Smooth muscle cell (in vitro differentiated cells): Measurements from ENCODE around the gene GPHA2. TPM values are rescaled to one million over a fixed set of nuclear protein-coding genes. Genes with fewer than 3 reads are reported as not detected.

Experiments used
- DNase-seq: peaks from one replicate; lab custom pipeline; 2025; ENCODE audit not compliant: unreplicated experiment; lab: John Stamatoyannopoulos, UW
- H2AFZ ChIP-seq: fragments of 200-600 bp; sonication (generic); 2 replicates; pipeline ENCODE4 v1.6.0; 2016; ENCODE audit warnings: antibody characterized with exemption, low read depth, mild to moderate bottlenecking
- H3F3A ChIP-seq: fragments of 200-600 bp; sonication (generic); 2 replicates; pipeline ENCODE4 v1.6.0; 2017; ENCODE audit warnings: antibody characterized with exemption, low read depth
- H3K27ac ChIP-seq: fragments of 200-600 bp; sonication (generic); 2 replicates; pipeline ENCODE4 v1.5.1; 2016; ENCODE audit warnings: low read depth, mild to moderate bottlenecking
- H3K27me3 ChIP-seq: fragments of 200-600 bp; sonication (generic); 2 replicates; pipeline ENCODE4 v1.6.1; 2016; ENCODE audit warnings: low read depth, mild to moderate bottlenecking
- H3K36me3 ChIP-seq: fragments of 200-600 bp; sonication (generic); 2 replicates; pipeline ENCODE4 v1.5.1; 2016; ENCODE audit warnings: low read depth
- H3K4me1 ChIP-seq: fragments of 200-600 bp; sonication (generic); 2 replicates; pipeline ENCODE4 v1.5.1; 2016; ENCODE audit warnings: low read depth
- H3K4me2 ChIP-seq: fragments of 200-600 bp; sonication (generic); 2 replicates; pipeline ENCODE4 v1.6.0; 2016; ENCODE audit warnings: mild to moderate bottlenecking
- H3K4me3 ChIP-seq: fragments of 200-600 bp; sonication (generic); 2 replicates; pipeline ENCODE4 v1.5.1; 2016; ENCODE audit warnings: mild to moderate bottlenecking
- H3K79me2 ChIP-seq: fragments of 200-600 bp; sonication (generic); 2 replicates; pipeline ENCODE4 v1.6.0; 2016; ENCODE audit warnings: low read depth, mild to moderate bottlenecking
- H3K9ac ChIP-seq: fragments of 200-600 bp; sonication (generic); 2 replicates; pipeline ENCODE4 v1.6.0; 2016; ENCODE audit warnings: low read depth
- H3K9me3 ChIP-seq: fragments of 200-600 bp; sonication (generic); replicated peaks from 2 replicates; pipeline ENCODE4 v1.5.1; 2016; ENCODE audit warnings: low read depth
- H4K20me1 ChIP-seq: fragments of 200-600 bp; sonication (generic); 2 replicates; pipeline ENCODE4 v1.6.0; 2016; ENCODE audit warnings: low read depth
- CTCF ChIP-seq: fragments of 200-600 bp; sonication (generic); IDR thresholded peaks from 2 replicates; pipeline ENCODE4 v1.5.1; 2017; ENCODE audit warnings: borderline replicate concordance, mild to moderate bottlenecking, antibody characterized with exemption; ENCODE audit not compliant: insufficient read depth, poor library complexity, severe bottlenecking
- WGBS: methylation state at CpG from one replicate; pipeline ENCODE4 v1.1.7; 2016; ENCODE audit warnings: low lambda C conversion rate; 5-methylcytosine and 5-hydroxymethylcytosine counted together
- polyA plus RNA-seq: library from polyadenylated mRNA; unstranded; fragments of >200 nt; fragmentation: Nextera tagmentation; extraction: Ambion mirVana; gene quantifications from 2 replicates; pipeline ENCODE4 v1.2.1, GENCODE V29; 2016
- total RNA-seq: library from RNA; depleted of rRNA; stranded (reverse); fragments of >200 nt; gene quantifications from 2 replicates; pipeline ENCODE4 v1.2.3, GENCODE V29; 2014

The GPHA2 gene
- total and polyA plus RNA-seq, 2 experiments from 2014 or later, result 0.40 TPM; not detected in 1

GRCh38 chr11:64967375-64967774 lies 31.7 kb upstream of the GPHA2 start:
- no peaks in the 10 kb centered on the region for H4K20me1 ChIP-seq
- H2AFZ ChIP-seq, result no peak overlapping the region
- no peak overlapping the region for H3K27ac ChIP-seq
- H3K27me3 ChIP-seq, result no peaks in the 10 kb centered on the region
- DNase-seq, result no peak
- no peak for TF ChIP-seq CTCF
- 92% methylated on average over 3 of the region's 3 CpGs for WGBS
- H3K4me1 ChIP-seq, result no peaks in the 10 kb centered on the region
- H3K9ac ChIP-seq, result no peak overlapping the region
- no peak overlapping the region for H3K4me3 ChIP-seq
- peaks cover 3% of the 10 kb centered on the region for H3F3A ChIP-seq
- H3K79me2 ChIP-seq, result no peaks in the 10 kb centered on the region
- H3K36me3 ChIP-seq, result no peaks in the 10 kb centered on the region
- no peak overlapping the region for H3K4me2 ChIP-seq
- H3K9me3 ChIP-seq, result no peaks in the 10 kb centered on the region

- Histone ChIP-seq H3K79me2 (no peaks in the 10 kb centered on the region), H3K36me3 (no peaks in the 10 kb centered on the region), H3K27me3 (no peaks in the 10 kb centered on the region), H3F3A (no peaks in the 10 kb centered on the region), H3K4me1 (no peaks in the 10 kb centered on the region), H4K20me1 (no peaks in the 10 kb centered on the region), H3K9me3 (no peaks in the 10 kb centered on the region), H3K4me2 (no peak overlapping the region), H3K4me3 (no peak overlapping the region), H2AFZ (no peak overlapping the region), H3K9ac (no peak overlapping the region), H3K27ac (no peak overlapping the region)
- no peak for TF ChIP-seq CTCF
- 91% methylated on average over 5 of the region's 5 CpGs for WGBS
- DNase-seq, result no peak
Observed at GRCh38 chr11:64963072-64963631, 27.5 kb upstream of the GPHA2 start.

- no peak for DNase-seq
- WGBS, result 76% methylated on average over 4 of the region's 4 CpGs
- H3K4me1 ChIP-seq, result no peaks in the 10 kb centered on the region
- no peaks in the 10 kb centered on the region for H3F3A ChIP-seq
- no peaks in the 10 kb centered on the region for H3K79me2 ChIP-seq
- no peaks in the 10 kb centered on the region for H3K9me3 ChIP-seq
- H2AFZ ChIP-seq, result no peak overlapping the region
- H3K36me3 ChIP-seq, result no peaks in the 10 kb centered on the region
- H3K9ac ChIP-seq, result no peak overlapping the region
- no peak overlapping the region for H3K4me2 ChIP-seq
- H3K27me3 ChIP-seq, result no peaks in the 10 kb centered on the region
- TF ChIP-seq CTCF, result no peak
- H3K4me3 ChIP-seq, result no peak overlapping the region
- H3K27ac ChIP-seq, result no peak overlapping the region
- H4K20me1 ChIP-seq, result no peaks in the 10 kb centered on the region
Observed at GRCh38 chr11:64960719-64961118, 25.0 kb upstream of the GPHA2 start.

GRCh38 chr11:64959498-64959897 lies 23.8 kb upstream of the GPHA2 start:
- no peaks in the 10 kb centered on the region for H3K4me1 ChIP-seq
- no peaks in the 10 kb centered on the region for H3F3A ChIP-seq
- WGBS, result 82% methylated on average over 3 of the region's 3 CpGs
- H3K9ac ChIP-seq, result no peak overlapping the region
- no peaks in the 10 kb centered on the region for H3K36me3 ChIP-seq
- H3K79me2 ChIP-seq, result no peaks in the 10 kb centered on the region
- no peak for TF ChIP-seq CTCF
- H3K4me3 ChIP-seq, result no peak overlapping the region
- DNase-seq, result no peak
- H3K27ac ChIP-seq, result no peak overlapping the region
- H3K27me3 ChIP-seq, result peaks cover 6% of the 10 kb centered on the region
- no peaks in the 10 kb centered on the region for H3K9me3 ChIP-seq
- no peak overlapping the region for H2AFZ ChIP-seq
- H4K20me1 ChIP-seq, result no peaks in the 10 kb centered on the region
- H3K4me2 ChIP-seq, result no peak overlapping the region
